Measurements from ENCODE around the gene VIL1. TPM values are rescaled to one million over a fixed set of nuclear protein-coding genes. Genes with fewer than 3 reads are reported as not detected.

VIL1 gene
- total RNA-seq, 1 experiment from 2014 or later, result 3.0 TPM

GRCh38 chr2:218432676-218433365, 13.9 kb downstream of the VIL1 start (continued):
- no peak for TF ChIP-seq FOXP4 (CRISPR knock-in tag; IDR thresholded peaks at IDR 0.05)

DNA sequence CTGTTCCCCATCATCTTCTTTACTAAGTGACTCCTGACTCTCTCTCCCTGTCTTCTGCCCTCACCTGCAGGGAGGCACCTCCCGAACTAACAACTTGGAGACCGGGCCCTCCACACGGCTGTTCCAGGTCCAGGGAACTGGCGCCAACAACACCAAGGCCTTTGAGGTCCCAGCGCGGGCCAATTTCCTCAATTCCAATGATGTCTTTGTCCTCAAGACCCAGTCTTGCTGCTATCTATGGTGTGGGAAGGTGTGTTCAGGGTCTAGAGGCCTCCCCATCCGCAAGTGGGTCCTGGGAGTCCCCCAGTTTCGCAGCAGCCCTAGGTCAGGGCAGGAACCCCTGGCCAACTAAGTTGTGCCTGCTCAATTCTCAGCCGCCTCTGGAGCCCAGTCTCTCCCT, 15.5 kb downstream of the VIL1 start:
- H3K4me1 Mint-ChIP-seq, result no peaks in the 10 kb centered on the region
- ChIA-PET POLR2A (interaction anchor here (1.1 kb wide), 1 partner anchor 20 kb away, joined by 4 read pairs; no protein-coding TSS in a partner anchor), CTCF (no interaction called here)
- TF ChIP-seq KAT7 (CRISPR knock-in tag; IDR thresholded peaks at IDR 0.05; ENCODE audit: borderline replicate concordance) (no peak), USF2 (CRISPR knock-in tag; IDR thresholded peaks at IDR 0.05) (no peak), GABPB1 (CRISPR knock-in tag; IDR thresholded peaks at IDR 0.05) (no peak), ZBTB43 (CRISPR knock-in tag; IDR thresholded peaks at IDR 0.05) (no peak), ETV6 (CRISPR knock-in tag; IDR thresholded peaks at IDR 0.05) (no peak), ZNF671 (CRISPR knock-in tag; IDR thresholded peaks at IDR 0.05) (no peak), OVOL2 (CRISPR knock-in tag; IDR thresholded peaks at IDR 0.05; ENCODE audit: borderline replicate concordance) (no peak), ZNF396 (CRISPR knock-in tag; IDR thresholded peaks at IDR 0.05; ENCODE audit: borderline replicate concordance) (no peak), ZNF425 (CRISPR knock-in tag; conservative IDR thresholded peaks at IDR 0.05) (no peak), ZNF121 (CRISPR knock-in tag; IDR thresholded peaks at IDR 0.05) (no peak), ZNF416 (CRISPR knock-in tag; IDR thresholded peaks at IDR 0.05) (no peak), ZBTB21 (CRISPR knock-in tag; IDR thresholded peaks at IDR 0.05; ENCODE audit: borderline replicate concordance) (no peak), FOXJ3 (CRISPR knock-in tag; IDR thresholded peaks at IDR 0.05; ENCODE audit: borderline replicate concordance) (no peak)
- TF ChIP-seq, protein P1, sequence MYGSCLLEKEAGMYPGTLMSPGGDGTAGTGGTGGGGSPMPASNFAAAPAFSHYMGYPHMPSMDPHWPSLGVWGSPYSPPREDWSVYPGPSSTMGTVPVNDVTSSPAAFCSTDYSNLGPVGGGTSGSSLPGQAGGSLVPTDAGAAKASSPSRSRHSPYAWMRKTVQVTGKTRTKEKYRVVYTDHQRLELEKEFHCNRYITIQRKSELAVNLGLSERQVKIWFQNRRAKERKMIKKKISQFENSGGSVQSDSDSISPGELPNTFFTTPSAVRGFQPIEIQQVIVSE (CRISPR knock-in tag; IDR thresholded peaks at IDR 0.05; ENCODE audit: borderline replicate concordance), result no peak
- TF ChIP-seq, protein P2, sequence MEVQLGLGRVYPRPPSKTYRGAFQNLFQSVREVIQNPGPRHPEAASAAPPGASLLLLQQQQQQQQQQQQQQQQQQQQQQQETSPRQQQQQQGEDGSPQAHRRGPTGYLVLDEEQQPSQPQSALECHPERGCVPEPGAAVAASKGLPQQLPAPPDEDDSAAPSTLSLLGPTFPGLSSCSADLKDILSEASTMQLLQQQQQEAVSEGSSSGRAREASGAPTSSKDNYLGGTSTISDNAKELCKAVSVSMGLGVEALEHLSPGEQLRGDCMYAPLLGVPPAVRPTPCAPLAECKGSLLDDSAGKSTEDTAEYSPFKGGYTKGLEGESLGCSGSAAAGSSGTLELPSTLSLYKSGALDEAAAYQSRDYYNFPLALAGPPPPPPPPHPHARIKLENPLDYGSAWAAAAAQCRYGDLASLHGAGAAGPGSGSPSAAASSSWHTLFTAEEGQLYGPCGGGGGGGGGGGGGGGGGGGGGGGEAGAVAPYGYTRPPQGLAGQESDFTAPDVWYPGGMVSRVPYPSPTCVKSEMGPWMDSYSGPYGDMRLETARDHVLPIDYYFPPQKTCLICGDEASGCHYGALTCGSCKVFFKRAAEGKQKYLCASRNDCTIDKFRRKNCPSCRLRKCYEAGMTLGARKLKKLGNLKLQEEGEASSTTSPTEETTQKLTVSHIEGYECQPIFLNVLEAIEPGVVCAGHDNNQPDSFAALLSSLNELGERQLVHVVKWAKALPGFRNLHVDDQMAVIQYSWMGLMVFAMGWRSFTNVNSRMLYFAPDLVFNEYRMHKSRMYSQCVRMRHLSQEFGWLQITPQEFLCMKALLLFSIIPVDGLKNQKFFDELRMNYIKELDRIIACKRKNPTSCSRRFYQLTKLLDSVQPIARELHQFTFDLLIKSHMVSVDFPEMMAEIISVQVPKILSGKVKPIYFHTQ (CRISPR knock-in tag; IDR thresholded peaks at IDR 0.05), result no peak
- no peak overlapping the region for H3K4me3 Mint-ChIP-seq
- no peaks in the 10 kb centered on the region for H3K9me3 Mint-ChIP-seq
- no peaks in the 10 kb centered on the region for H3K36me3 Mint-ChIP-seq
- H3K27me3 Mint-ChIP-seq (ENCODE audit: low read depth), result no peaks in the 10 kb centered on the region
- H3K27ac Mint-ChIP-seq, result no peak overlapping the region
- no peak for DNase-seq (ENCODE audit: low spot score)
- ATAC-seq, result no peak
